ENCODE measurements around the gene XRCC4.

Gene XRCC4

GRCh38 chr5:83076742-83077661 is at the start of gene XRCC4, which contains the start of gene TMEM167A:
Gene XRCC4 (plus strand): TSS chr5:83077547. CDS start chr5:83104920, 27,373 bp downstream.
Gene TMEM167A (minus strand): TSS chr5:83077394. CDS start chr5:83077323, 71 bp downstream.
- peak; percentile 99 for DNase-seq (ENCODE audit: low read depth, low spot score)
- no peak for TF ChIP-seq CTCF (IDR thresholded peaks at IDR 0.05; ENCODE audit: low read depth, low read length)
- in situ Hi-C loops (cut with HindIII; ENCODE audit: low sequenced_read_pairs): no loop called here

GRCh38 chr5:83029912-83030311 is 47.4 kb upstream of the XRCC4 start:
- peak; percentile 63 for DNase-seq (ENCODE audit: low read depth, low spot score)
- TF ChIP-seq CTCF (IDR thresholded peaks at IDR 0.05; ENCODE audit: low read depth, low read length): no peak
- in situ Hi-C loops (cut with HindIII; ENCODE audit: low sequenced_read_pairs): no loop called here

More at GRCh38 chr5:83076742-83077661, at the start of gene XRCC4, which contains the start of gene TMEM167A:
- H3K4me3 ChIP-seq (ENCODE audit: low read depth, low read length): peak within 1 kb of the TSS; percentile 98

GRCh38 chr5:83031381-83031780 is 46.0 kb upstream of the XRCC4 start:
- DNase-seq (ENCODE audit: low read depth, low spot score): no peak
- in situ Hi-C loops (cut with HindIII; ENCODE audit: low sequenced_read_pairs): no loop called here
- no peak for TF ChIP-seq CTCF (IDR thresholded peaks at IDR 0.05; ENCODE audit: low read depth, low read length)

More at GRCh38 chr5:83029912-83030311, 47.4 kb upstream of the XRCC4 start:
- no peak overlapping the region for H3K4me3 ChIP-seq (ENCODE audit: low read depth, low read length)

GRCh38 chr5:83034036-83034435 is 43.3 kb upstream of the XRCC4 start:
- in situ Hi-C loops (cut with HindIII; ENCODE audit: low sequenced_read_pairs): no loop called here
- DNase-seq (ENCODE audit: low read depth, low spot score): no peak
- no peak for TF ChIP-seq CTCF (IDR thresholded peaks at IDR 0.05; ENCODE audit: low read depth, low read length)
- no peak overlapping the region for H3K4me3 ChIP-seq (ENCODE audit: low read depth, low read length)

More at GRCh38 chr5:83031381-83031780, 46.0 kb upstream of the XRCC4 start:
- no peak overlapping the region for H3K4me3 ChIP-seq (ENCODE audit: low read depth, low read length)

- no peak overlapping the region for H3K4me3 ChIP-seq (ENCODE audit: low read depth, low read length)
- in situ Hi-C loops (cut with HindIII; ENCODE audit: low sequenced_read_pairs): no loop called here
- TF ChIP-seq CTCF (IDR thresholded peaks at IDR 0.05; ENCODE audit: low read depth, low read length): no peak
- no peak for DNase-seq (ENCODE audit: low read depth, low spot score)
These were observed 42.7 kb upstream of the XRCC4 start for GRCh38 chr5:83034528-83035207.

GRCh38 chr5:83035373-83036100 is 41.8 kb upstream of the XRCC4 start:
- no peak overlapping the region for H3K4me3 ChIP-seq (ENCODE audit: low read depth, low read length)
- in situ Hi-C loops (cut with HindIII; ENCODE audit: low sequenced_read_pairs): no loop called here
- TF ChIP-seq CTCF (IDR thresholded peaks at IDR 0.05; ENCODE audit: low read depth, low read length): no peak
- DNase-seq (ENCODE audit: low read depth, low spot score): peak; percentile 27

Data from astrocyte of the spinal cord (primary cell).